GM19025 (cell line): ENCODE data around the gene HNMT.

ENCODE experiments used
- ATAC-seq: cut with Tn5 transposase; IDR thresholded peaks from one replicate; pipeline ENCODE4 v1.9.1; 2021; ENCODE audit warnings: mild to moderate bottlenecking, low read depth, moderate library complexity; ENCODE audit not compliant: unreplicated experiment

Gene HNMT

GRCh38 chr2:138007431-138007830 is 43.2 kb downstream of the HNMT start:
- ATAC-seq, result no peak

GRCh38 chr2:138009622-138010021 is 45.3 kb downstream of the HNMT start:
- no peak for ATAC-seq

GRCh38 chr2:138010890-138011289 is 46.6 kb downstream of the HNMT start:
- ATAC-seq, result no peak

GRCh38 chr2:138012082-138012481 is 47.8 kb downstream of the HNMT start:
- no peak for ATAC-seq

- no peak for ATAC-seq
Measured at GRCh38 chr2:138012968-138013367, 48.7 kb downstream of the HNMT start.

- no peak for ATAC-seq
Measured at GRCh38 chr2:138013639-138014038, 49.4 kb downstream of the HNMT start.

- ATAC-seq, result no peak
Measured at GRCh38 chr2:138015494-138015893, 51.2 kb downstream of the HNMT start.

- ATAC-seq, result no peak
Measured at GRCh38 chr2:138016351-138017087, 52.2 kb downstream of the HNMT start.

- ATAC-seq, result no peak
Measured at GRCh38 chr2:138017824-138018223, 53.6 kb downstream of the HNMT start.

GRCh38 chr2:138018866-138019688 is 54.8 kb downstream of the HNMT start:
- no peak for ATAC-seq

- no peak for ATAC-seq
Measured at GRCh38 chr2:138020432-138020831, 56.2 kb downstream of the HNMT start.

GRCh38 chr2:138021154-138021553 is 56.9 kb downstream of the HNMT start:
- no peak for ATAC-seq

- no peak for ATAC-seq
Measured at GRCh38 chr2:138023298-138023697, 59.0 kb downstream of the HNMT start.

- no peak for ATAC-seq
Measured at GRCh38 chr2:138023976-138024375, 59.7 kb downstream of the HNMT start.

GRCh38 chr2:138026111-138027020 is 62.1 kb downstream of the HNMT start:
- ATAC-seq, result no peak

- ATAC-seq, result no peak
Measured at GRCh38 chr2:138028538-138028937, 64.3 kb downstream of the HNMT start.

GRCh38 chr2:138029276-138029675 is 65.0 kb downstream of the HNMT start:
- no peak for ATAC-seq

- peak; percentile 62 for ATAC-seq
Measured at GRCh38 chr2:138030459-138030858, 66.2 kb downstream of the HNMT start.

- ATAC-seq, result no peak
Measured at GRCh38 chr2:138032334-138032733, 68.1 kb downstream of the HNMT start.

- no peak for ATAC-seq
Measured at GRCh38 chr2:138034536-138034935, 70.3 kb downstream of the HNMT start.
